ENCODE data around the gene SSR1.

GRCh38 chr6:7242835-7243178, 70.2 kb downstream of the SSR1 start:
- TF ChIP-seq CTCF (IDR thresholded peaks at IDR 0.05), result no peak
- TF ChIP-seq POLR2A (IDR thresholded peaks at IDR 0.05), result no peak

All from transverse colon (tissue), 3 donors.